ENCODE measurements around the gene PDZK1IP1.

- TF ChIP-seq CTCF (IDR thresholded peaks at IDR 0.05) (no peak), POLR2A (IDR thresholded peaks at IDR 0.05) (no peak)
These were observed 6.3 kb downstream of the PDZK1IP1 start for GRCh38 chr1:47183308-47184089.

Data from gastroesophageal sphincter (tissue), 3 donors.